Measurements from ENCODE around the gene KIF19.

Gene KIF19

DNA sequence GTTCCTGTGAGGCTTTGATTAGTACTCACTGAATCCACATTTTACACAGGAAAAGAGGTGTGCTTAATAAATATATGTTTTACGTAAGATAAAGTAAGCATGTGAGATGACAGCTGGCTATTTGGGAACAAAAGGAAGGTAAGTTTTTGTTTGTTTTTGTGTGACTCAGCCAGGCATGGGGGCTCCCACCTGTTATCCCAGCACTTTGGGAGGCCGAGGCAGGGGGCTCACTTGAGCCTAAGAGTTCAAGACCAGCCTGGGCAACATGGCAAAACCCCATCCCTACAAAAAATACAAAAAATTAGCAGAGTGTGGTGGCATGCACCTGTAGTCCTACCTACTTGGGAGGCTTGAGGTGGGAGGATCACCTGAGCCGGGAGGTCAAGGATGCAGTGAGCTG lies 59.2 kb downstream of the KIF19 start:
- Histone ChIP-seq H3K36me3 (replicated peaks; ENCODE audit: insufficient read depth, low read length) (no peaks in the 10 kb centered on the region), H3K27me3 (replicated peaks; ENCODE audit: insufficient read depth, low read length) (peaks cover 92% of the 10 kb centered on the region), H3K9me3 (replicated peaks; ENCODE audit: insufficient read depth, low read length) (no peaks in the 10 kb centered on the region), H3K4me2 (ENCODE audit: low read depth, low read length) (no peak overlapping the region), H3K9ac (ENCODE audit: low read length) (no peak overlapping the region), H3K27ac (ENCODE audit: low read length) (no peak overlapping the region), H3K79me2 (ENCODE audit: low read length) (no peaks in the 10 kb centered on the region), H2AFZ (ENCODE audit: low read length) (no peak overlapping the region), H4K20me1 (ENCODE audit: insufficient read depth, low read length) (no peaks in the 10 kb centered on the region), H3K4me1 (ENCODE audit: low read length) (no peaks in the 10 kb centered on the region), H3K4me3 (ENCODE audit: low read length) (no peak overlapping the region), H3F3A (ENCODE audit: insufficient read depth, low read length) (no peaks in the 10 kb centered on the region), H3K9me2 (replicated peaks; ENCODE audit: insufficient read depth, low read length) (no peaks in the 10 kb centered on the region)
- no peak for DNase-seq
- TF ChIP-seq EZH2phosphoT487 (IDR thresholded peaks at IDR 0.05; ENCODE audit: low read length) (no peak), EZH2 (optimal IDR thresholded peaks at IDR 0.05; ENCODE audit: low read depth, low read length) (no peak)
- TF ChIP-seq, protein P1, sequence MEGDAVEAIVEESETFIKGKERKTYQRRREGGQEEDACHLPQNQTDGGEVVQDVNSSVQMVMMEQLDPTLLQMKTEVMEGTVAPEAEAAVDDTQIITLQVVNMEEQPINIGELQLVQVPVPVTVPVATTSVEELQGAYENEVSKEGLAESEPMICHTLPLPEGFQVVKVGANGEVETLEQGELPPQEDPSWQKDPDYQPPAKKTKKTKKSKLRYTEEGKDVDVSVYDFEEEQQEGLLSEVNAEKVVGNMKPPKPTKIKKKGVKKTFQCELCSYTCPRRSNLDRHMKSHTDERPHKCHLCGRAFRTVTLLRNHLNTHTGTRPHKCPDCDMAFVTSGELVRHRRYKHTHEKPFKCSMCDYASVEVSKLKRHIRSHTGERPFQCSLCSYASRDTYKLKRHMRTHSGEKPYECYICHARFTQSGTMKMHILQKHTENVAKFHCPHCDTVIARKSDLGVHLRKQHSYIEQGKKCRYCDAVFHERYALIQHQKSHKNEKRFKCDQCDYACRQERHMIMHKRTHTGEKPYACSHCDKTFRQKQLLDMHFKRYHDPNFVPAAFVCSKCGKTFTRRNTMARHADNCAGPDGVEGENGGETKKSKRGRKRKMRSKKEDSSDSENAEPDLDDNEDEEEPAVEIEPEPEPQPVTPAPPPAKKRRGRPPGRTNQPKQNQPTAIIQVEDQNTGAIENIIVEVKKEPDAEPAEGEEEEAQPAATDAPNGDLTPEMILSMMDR (IDR thresholded peaks at IDR 0.05; ENCODE audit: low read length) = no peak

DNA sequence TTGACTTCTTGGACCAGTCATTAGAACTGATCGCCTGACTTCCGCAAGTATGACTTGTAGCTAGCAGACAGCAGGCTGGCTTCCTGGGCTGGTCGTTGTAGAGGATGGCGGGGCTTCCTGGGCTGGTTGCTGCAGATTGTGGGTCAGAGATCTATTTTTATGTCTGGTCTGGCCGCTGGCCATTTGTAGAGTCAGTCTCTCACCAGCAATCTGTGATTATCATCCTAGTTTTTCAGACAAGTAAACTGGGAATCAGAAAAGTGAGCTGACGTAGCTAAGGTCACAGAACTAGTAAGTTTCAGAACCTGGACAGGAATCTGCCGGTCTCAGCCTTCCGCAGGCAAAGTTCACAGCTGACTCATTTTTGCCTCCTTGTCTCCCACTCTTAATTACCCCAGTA lies 60.4 kb downstream of the KIF19 start:
- no peaks in the 10 kb centered on the region for H3K4me1 ChIP-seq (ENCODE audit: low read length)
- H3F3A ChIP-seq (ENCODE audit: insufficient read depth, low read length) = no peaks in the 10 kb centered on the region
- no peak overlapping the region for H3K27ac ChIP-seq (ENCODE audit: low read length)
- H3K9me3 ChIP-seq (replicated peaks; ENCODE audit: insufficient read depth, low read length) = no peaks in the 10 kb centered on the region
- TF ChIP-seq, protein P1 (IDR thresholded peaks at IDR 0.05; ENCODE audit: low read length) = no peak
- no peak for TF ChIP-seq EZH2 (optimal IDR thresholded peaks at IDR 0.05; ENCODE audit: low read depth, low read length)
- TF ChIP-seq EZH2phosphoT487 (IDR thresholded peaks at IDR 0.05; ENCODE audit: low read length) = no peak
- no peak overlapping the region for H3K4me3 ChIP-seq (ENCODE audit: low read length)
- H3K9me2 ChIP-seq (replicated peaks; ENCODE audit: insufficient read depth, low read length) = no peaks in the 10 kb centered on the region
- H3K4me2 ChIP-seq (ENCODE audit: low read depth, low read length) = no peak overlapping the region
- no peaks in the 10 kb centered on the region for H4K20me1 ChIP-seq (ENCODE audit: insufficient read depth, low read length)
- no peak overlapping the region for H2AFZ ChIP-seq (ENCODE audit: low read length)
- no peak for DNase-seq
- H3K36me3 ChIP-seq (replicated peaks; ENCODE audit: insufficient read depth, low read length) = no peaks in the 10 kb centered on the region
- peaks cover 92% of the 10 kb centered on the region for H3K27me3 ChIP-seq (replicated peaks; ENCODE audit: insufficient read depth, low read length)
- no peaks in the 10 kb centered on the region for H3K79me2 ChIP-seq (ENCODE audit: low read length)
- no peak overlapping the region for H3K9ac ChIP-seq (ENCODE audit: low read length)

DNA sequence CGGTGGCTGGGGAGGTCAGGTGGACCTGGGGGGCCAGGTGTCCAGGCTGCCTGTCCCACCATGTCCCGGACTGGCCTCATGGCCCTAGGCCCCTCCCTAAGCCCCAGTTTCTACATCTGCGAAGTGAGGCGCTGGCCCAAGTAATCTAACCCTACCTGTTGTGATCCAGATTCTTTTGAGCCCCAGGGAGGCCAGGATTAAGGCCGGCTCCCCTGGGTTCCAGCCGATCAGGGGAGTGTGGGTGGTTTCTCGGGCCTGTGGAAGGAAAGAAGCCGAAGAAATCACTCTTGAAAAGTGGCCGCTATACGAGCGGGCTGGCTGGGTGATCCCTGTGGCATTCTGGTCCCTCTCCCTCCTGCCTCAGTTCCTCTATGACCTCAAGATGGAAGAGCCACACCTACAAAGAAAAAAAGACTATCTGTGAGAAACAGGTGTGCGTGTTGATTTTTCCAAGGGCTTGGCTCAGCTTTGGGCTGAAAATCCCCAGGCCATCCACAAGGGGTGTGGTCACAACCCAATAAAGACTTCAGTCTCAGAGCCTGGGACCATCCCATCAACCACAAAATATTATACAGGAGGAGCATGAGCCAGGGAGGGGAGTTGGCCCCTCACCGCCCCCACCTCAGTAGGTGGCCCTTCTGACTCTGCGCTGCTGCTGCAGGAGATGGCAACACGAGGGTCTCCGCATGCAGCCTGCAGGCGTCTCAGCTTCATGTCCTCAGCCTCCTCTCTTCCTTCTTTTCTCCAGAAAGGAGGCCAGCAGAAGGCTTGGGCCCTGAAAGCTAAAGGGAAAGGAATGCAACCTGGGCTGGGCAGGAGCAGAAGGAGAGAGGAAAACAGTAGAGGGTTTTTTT lies 61.6 kb downstream of the KIF19 start:
- Histone ChIP-seq H3K9me3 (replicated peaks; ENCODE audit: insufficient read depth, low read length) (no peaks in the 10 kb centered on the region), H2AFZ (ENCODE audit: low read length) (no peak overlapping the region), H3K4me1 (ENCODE audit: low read length) (no peaks in the 10 kb centered on the region), H3F3A (ENCODE audit: insufficient read depth, low read length) (no peaks in the 10 kb centered on the region), H3K27ac (ENCODE audit: low read length) (no peak overlapping the region), H3K4me2 (ENCODE audit: low read depth, low read length) (no peak overlapping the region), H3K36me3 (replicated peaks; ENCODE audit: insufficient read depth, low read length) (no peaks in the 10 kb centered on the region), H3K9ac (ENCODE audit: low read length) (no peak overlapping the region), H3K27me3 (replicated peaks; ENCODE audit: insufficient read depth, low read length) (peaks cover 94% of the 10 kb centered on the region), H3K9me2 (replicated peaks; ENCODE audit: insufficient read depth, low read length) (no peaks in the 10 kb centered on the region), H4K20me1 (ENCODE audit: insufficient read depth, low read length) (no peaks in the 10 kb centered on the region), H3K4me3 (ENCODE audit: low read length) (no peak overlapping the region), H3K79me2 (ENCODE audit: low read length) (no peaks in the 10 kb centered on the region)
- no peak for DNase-seq
- no peak for TF ChIP-seq EZH2 (optimal IDR thresholded peaks at IDR 0.05; ENCODE audit: low read depth, low read length)
- TF ChIP-seq, protein P1 (IDR thresholded peaks at IDR 0.05; ENCODE audit: low read length) = no peak

All from MM.1S (cell line).